ENCODE data around the gene PM20D2. TPM values are rescaled to one million over a fixed set of nuclear protein-coding genes. Genes with fewer than 3 reads are reported as not detected.

Gene PM20D2
- total RNA-seq, 2 experiments from 2014 or later = 5.2 to 5.3 TPM

- intact Hi-C loops (cut with DNase I, micrococcal nuclease) = no loop called here
- no peak for ATAC-seq (ENCODE audit: poor library complexity)
- no peaks in the 10 kb centered on the region for H3K36me3 ChIP-seq (ENCODE audit: insufficient read depth, low read length)
- Mint-ChIP-seq H3K27me3 (peaks cover 5% of the 10 kb centered on the region), H3K4me3 (no peak overlapping the region), H3K27ac (no peak overlapping the region), H3K36me3 (ENCODE audit: low read depth) (no peaks in the 10 kb centered on the region), H3K4me1 (ENCODE audit: low read depth) (no peaks in the 10 kb centered on the region), H3K9me3 (no peaks in the 10 kb centered on the region)
- ChIA-PET CTCF (no interaction called here), POLR2A (no interaction called here)
- H3K27ac ChIP-seq (ENCODE audit: low read depth in 1 of 2, low read length in 2 of 2) = no peak overlapping the region
- H3K27me3 ChIP-seq (ENCODE audit: control insufficient read depth in 1 of 2, insufficient read depth in 2 of 2, low read length in 2 of 2) = peaks cover 0 to 4% of the 10 kb centered on the region in 2 experiments
- no peak overlapping the region for H3K4me3 ChIP-seq (ENCODE audit: low read length)
- H3K9me3 ChIP-seq (ENCODE audit: control insufficient read depth in 1 of 2, insufficient read depth in 1 of 2, low read length in 2 of 2) = no peaks in the 10 kb centered on the region
- H3K4me1 ChIP-seq (ENCODE audit: insufficient read depth, low read length) = no peaks in the 10 kb centered on the region
- DNase-seq = no peak
- no peak for TF ChIP-seq CTCF (IDR thresholded peaks at IDR 0.05)
Observed at GRCh38 chr6:89180971-89181370, 35.1 kb downstream of the PM20D2 start.

GRCh38 chr6:89183294-89183693, 37.4 kb downstream of the PM20D2 start:
- no peaks in the 10 kb centered on the region for H3K9me3 Mint-ChIP-seq
- TF ChIP-seq CTCF (IDR thresholded peaks at IDR 0.05) = no peak
- no peaks in the 10 kb centered on the region for H3K4me1 Mint-ChIP-seq (ENCODE audit: low read depth)
- H3K4me3 Mint-ChIP-seq = no peak overlapping the region
- no peaks in the 10 kb centered on the region for H3K36me3 Mint-ChIP-seq (ENCODE audit: low read depth)
- peaks cover 5% of the 10 kb centered on the region for H3K27me3 Mint-ChIP-seq
- intact Hi-C loops (cut with DNase I, micrococcal nuclease) = no loop called here
- ChIA-PET CTCF (no interaction called here), POLR2A (no interaction called here)
- H3K9me3 ChIP-seq (ENCODE audit: control insufficient read depth in 1 of 2, insufficient read depth in 1 of 2, low read length in 2 of 2) = no peaks in the 10 kb centered on the region
- DNase-seq = no peak
- H3K36me3 ChIP-seq (ENCODE audit: insufficient read depth, low read length) = no peaks in the 10 kb centered on the region
- H3K4me1 ChIP-seq (ENCODE audit: insufficient read depth, low read length) = no peaks in the 10 kb centered on the region
- peaks cover 0 to 4% of the 10 kb centered on the region in 2 experiments for H3K27me3 ChIP-seq (ENCODE audit: control insufficient read depth in 1 of 2, insufficient read depth in 2 of 2, low read length in 2 of 2)
- H3K27ac ChIP-seq (ENCODE audit: low read depth in 1 of 2, low read length in 2 of 2) = no peak overlapping the region
- H3K27ac Mint-ChIP-seq = no peak overlapping the region
- no peak overlapping the region for H3K4me3 ChIP-seq (ENCODE audit: low read length)
- ATAC-seq (ENCODE audit: poor library complexity) = no peak

GRCh38 chr6:89184344-89184743, 38.5 kb downstream of the PM20D2 start:
- Mint-ChIP-seq H3K27ac (no peak overlapping the region), H3K36me3 (ENCODE audit: low read depth) (no peaks in the 10 kb centered on the region), H3K27me3 (peaks cover 5% of the 10 kb centered on the region), H3K4me3 (no peak overlapping the region), H3K4me1 (ENCODE audit: low read depth) (no peaks in the 10 kb centered on the region), H3K9me3 (no peaks in the 10 kb centered on the region)
- no peaks in the 10 kb centered on the region for H3K9me3 ChIP-seq (ENCODE audit: control insufficient read depth in 1 of 2, insufficient read depth in 1 of 2, low read length in 2 of 2)
- no peaks in the 10 kb centered on the region for H3K36me3 ChIP-seq (ENCODE audit: insufficient read depth, low read length)
- H3K27ac ChIP-seq (ENCODE audit: low read depth in 1 of 2, low read length in 2 of 2) = no peak overlapping the region
- DNase-seq (no peak), ATAC-seq (ENCODE audit: poor library complexity) (no peak)
- intact Hi-C loops (cut with DNase I, micrococcal nuclease) = no loop called here
- H3K4me3 ChIP-seq (ENCODE audit: low read length) = no peak overlapping the region
- no peaks in the 10 kb centered on the region for H3K4me1 ChIP-seq (ENCODE audit: insufficient read depth, low read length)
- ChIA-PET CTCF (interaction anchor here (0.7 kb wide), 1 partner anchor 1293 kb away, joined by 3 read pairs; no protein-coding TSS in a partner anchor), POLR2A (interaction anchor here (0.7 kb wide), 1 partner anchor 8 kb away, joined by 4 read pairs; no protein-coding TSS in a partner anchor)
- TF ChIP-seq CTCF (IDR thresholded peaks at IDR 0.05) = no peak
- H3K27me3 ChIP-seq (ENCODE audit: control insufficient read depth in 1 of 2, insufficient read depth in 2 of 2, low read length in 2 of 2) = no peaks in the 10 kb centered on the region
